Measurements from ENCODE around the gene CFI.

GRCh38 chr4:109713500-109713899, 88.3 kb downstream of the CFI start:
- TF ChIP-seq SMC3 (IDR thresholded peaks at IDR 0.05; ENCODE audit: low read depth, low read length): no peak
- TF ChIP-seq CTCF (conservative IDR thresholded peaks at IDR 0.05; ENCODE audit: low read depth, low read length): no peak
- no peak for TF ChIP-seq RCOR1 (IDR thresholded peaks at IDR 0.05; ENCODE audit: insufficient replicate concordance, low read length)
